K562 (cell line): ENCODE data around the gene BPNT1. TPM values are rescaled to one million over a fixed set of nuclear protein-coding genes. Genes with fewer than 3 reads are reported as not detected.

Experiments used
- CBX2 ChIP-seq: fragments of 200-600 bp; sonication (generic); IDR thresholded peaks from one replicate; pipeline ENCODE4 v1.6.1; 2012; ENCODE audit warnings: mild to moderate bottlenecking, low read length, inconsistent platforms; ENCODE audit not compliant: insufficient read depth, poor library complexity, severe bottlenecking
- ESRRA ChIP-seq: fragments of 450-650 bp; IDR thresholded peaks from 2 replicates; pipeline ENCODE4 v1.6.1; 2014; ENCODE audit warnings: low read depth, mild to moderate bottlenecking, moderate library complexity, borderline replicate concordance
- GATAD2A ChIP-seq: fragments of 450-650 bp; IDR thresholded peaks from 2 replicates; pipeline ENCODE4 v1.6.1; 2017
- HES1 ChIP-seq: fragments of 450-650 bp; IDR thresholded peaks from 2 replicates; pipeline ENCODE4 v1.6.1; 2016; ENCODE audit warnings: low read depth, mild to moderate bottlenecking, moderate library complexity
- HLTF ChIP-seq: fragments of 450-650 bp; IDR thresholded peaks from 2 replicates; pipeline ENCODE4 v1.6.1; 2016
- HNRNPLL ChIP-seq: fragments of 200-400 bp; formaldehyde crosslinking; IDR thresholded peaks from 2 replicates; pipeline ENCODE4 v1.6.1; 2017; ENCODE audit warnings: low read length, low read depth, mild to moderate bottlenecking; ENCODE audit not compliant: poor library complexity, severe bottlenecking
- NFIC ChIP-seq: fragments of 450-650 bp; IDR thresholded peaks from 2 replicates; pipeline ENCODE4 v1.6.1; 2017; ENCODE audit warnings: mild to moderate bottlenecking, inconsistent platforms
- RB1 ChIP-seq: fragments of 450-650 bp; IDR thresholded peaks from 2 replicates; pipeline ENCODE4 v1.6.1; 2017; ENCODE audit warnings: low read depth, mild to moderate bottlenecking
- SMAD2 ChIP-seq: fragments of 150-350 bp; IDR thresholded peaks from 2 replicates; pipeline ENCODE4 v1.6.1; 2014; ENCODE audit warnings: low read depth, mild to moderate bottlenecking, low read length
- TAF1 ChIP-seq: IDR thresholded peaks from 2 replicates; pipeline ENCODE4 v1.6.1; 2011; ENCODE audit warnings: mild to moderate bottlenecking, low read length, moderate library complexity; ENCODE audit not compliant: insufficient read depth, control insufficient read depth, severe bottlenecking; ENCODE audit errors: extremely low read depth
- ZFP1 ChIP-seq: fragments of 450-650 bp; formaldehyde crosslinking; IDR thresholded peaks from 2 replicates; pipeline ENCODE4 v1.4.0; 2020; ENCODE audit warnings: mild to moderate bottlenecking, mixed read lengths
- ZFP36 ChIP-seq: fragments of 150-350 bp; IDR thresholded peaks from 2 replicates; pipeline ENCODE4 v1.6.1; 2018; ENCODE audit warnings: low read length, low read depth; ENCODE audit not compliant: partially characterized antibody
- ZNF165 ChIP-seq: fragments of 250-450 bp; sonication (Bioruptor Pico); IDR thresholded peaks from 2 replicates; pipeline ENCODE4 v1.4.0; 2020; ENCODE audit warnings: borderline replicate concordance
- ZNF592 ChIP-seq: fragments of 450-650 bp; IDR thresholded peaks from 2 replicates; pipeline ENCODE4 v1.6.1; 2017; ENCODE audit warnings: antibody characterized with exemption, mild to moderate bottlenecking
- polyA plus RNA-seq, 8 experiments: library from polyadenylated mRNA; depleted of rRNA in 4 of 8; stranded (reverse) in 5 of 8; unstranded in 3 of 8; fragments of >200 nt; fragmentation: Nextera tagmentation in 2 of 8; fragmentation: Illumina TruSeq in 1 of 8; extraction: Ambion mirVana in 2 of 8; extraction: Trizol in 1 of 8; gene quantifications; 2 replicates each; pipeline versions ENCODE4 v1.2.1 to v1.2.3, GENCODE V29; 2011 to 2014; ENCODE audit warnings: inconsistent platforms in 1 of 8, missing spikeins in 1 of 8
- total RNA-seq, 7 experiments: library from RNA; depleted of rRNA in 6 of 7; stranded (reverse); fragments of >200 nt in 6 of 7; fragmentation: Illumina TruSeq in 2 of 7; extraction: Trizol in 2 of 7; gene quantifications; 2 replicates each; pipeline versions ENCODE4 v1.2.1 to v1.2.3, GENCODE V29; 2011 to 2021; ENCODE audit warnings: low replicate concordance in 1 of 7
- TF ChIP-seq, protein P1 (sequence below): fragments of 250-450 bp; sonication (Bioruptor Pico); IDR thresholded peaks from 2 replicates; pipeline ENCODE4 v1.5.0; 2020; ENCODE audit warnings: mild to moderate bottlenecking, borderline replicate concordance
- TF ChIP-seq, protein P2 (sequence below), 2 experiments: fragments of 450-650 bp in 1 of 2; sonication (generic) in 1 of 2; formaldehyde crosslinking in 1 of 2; IDR thresholded peaks in 1 of 2; conservative IDR thresholded peaks in 1 of 2; 2 replicates each; pipeline versions ENCODE4 v1.6.1 to v1.8.1; 2016 to 2023; ENCODE audit warnings: mild to moderate bottlenecking in 2 of 2, moderate library complexity in 2 of 2, inconsistent platforms in 1 of 2, missing genetic modification reagents in 1 of 2
- TF ChIP-seq, protein P3 (sequence below): fragments of 250-450 bp; sonication (Bioruptor Pico); IDR thresholded peaks from 2 replicates; pipeline ENCODE4 v1.5.0; 2021
- TF ChIP-seq, protein P4 (sequence below): sonication (generic); formaldehyde crosslinking; IDR thresholded peaks from 2 replicates; pipeline ENCODE4 v1.8.1; 2022; ENCODE audit warnings: missing genetic modification reagents

The BPNT1 gene
- total and polyA plus RNA-seq, 9 of the 15 experiments (the other 6 are each of a cell fraction or from before 2014, with no cell fraction given), result 30.2 to 73.8 (median 40.5) TPM

DNA sequence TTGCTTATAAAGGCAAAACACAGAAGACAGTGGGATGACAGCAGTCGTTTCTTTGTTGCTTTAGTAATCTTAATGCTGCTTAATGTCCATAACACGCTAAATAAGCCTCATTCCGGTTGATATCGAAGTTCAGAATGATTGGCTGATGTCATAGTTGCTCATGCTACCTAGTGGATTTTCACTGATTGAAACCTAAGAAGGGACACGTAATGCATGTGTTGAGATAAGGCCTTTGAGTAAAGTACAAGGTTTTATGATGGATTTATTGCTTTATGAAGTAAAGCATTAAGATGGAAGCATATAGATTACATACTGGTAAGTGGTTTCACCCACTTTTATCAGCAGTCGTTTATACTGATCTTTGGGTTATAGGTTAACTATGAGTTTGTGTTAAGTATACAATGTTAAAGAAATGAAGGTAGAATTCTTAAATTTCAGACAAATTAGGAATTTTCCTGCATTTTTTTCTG is 29.5 kb upstream of the BPNT1 start (continued):
- TF ChIP-seq ESRRA, result no peak
- TF ChIP-seq, protein P1, sequence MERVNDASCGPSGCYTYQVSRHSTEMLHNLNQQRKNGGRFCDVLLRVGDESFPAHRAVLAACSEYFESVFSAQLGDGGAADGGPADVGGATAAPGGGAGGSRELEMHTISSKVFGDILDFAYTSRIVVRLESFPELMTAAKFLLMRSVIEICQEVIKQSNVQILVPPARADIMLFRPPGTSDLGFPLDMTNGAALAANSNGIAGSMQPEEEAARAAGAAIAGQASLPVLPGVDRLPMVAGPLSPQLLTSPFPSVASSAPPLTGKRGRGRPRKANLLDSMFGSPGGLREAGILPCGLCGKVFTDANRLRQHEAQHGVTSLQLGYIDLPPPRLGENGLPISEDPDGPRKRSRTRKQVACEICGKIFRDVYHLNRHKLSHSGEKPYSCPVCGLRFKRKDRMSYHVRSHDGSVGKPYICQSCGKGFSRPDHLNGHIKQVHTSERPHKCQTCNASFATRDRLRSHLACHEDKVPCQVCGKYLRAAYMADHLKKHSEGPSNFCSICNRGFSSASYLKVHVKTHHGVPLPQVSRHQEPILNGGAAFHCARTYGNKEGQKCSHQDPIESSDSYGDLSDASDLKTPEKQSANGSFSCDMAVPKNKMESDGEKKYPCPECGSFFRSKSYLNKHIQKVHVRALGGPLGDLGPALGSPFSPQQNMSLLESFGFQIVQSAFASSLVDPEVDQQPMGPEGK (CRISPR knock-in tag), result no peak
- no peak for TF ChIP-seq RB1
- TF ChIP-seq ZNF165 (CRISPR knock-in tag), result no peak
- no peak for TF ChIP-seq ZNF592
- TF ChIP-seq, protein P2, sequence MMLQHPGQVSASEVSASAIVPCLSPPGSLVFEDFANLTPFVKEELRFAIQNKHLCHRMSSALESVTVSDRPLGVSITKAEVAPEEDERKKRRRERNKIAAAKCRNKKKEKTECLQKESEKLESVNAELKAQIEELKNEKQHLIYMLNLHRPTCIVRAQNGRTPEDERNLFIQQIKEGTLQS (IDR thresholded peaks at IDR 0.05), result peak; percentile 98
- TF ChIP-seq, protein P2 (CRISPR knock-in tag; conservative IDR thresholded peaks at IDR 0.05), result no peak
- no peak for TF ChIP-seq TAF1
- TF ChIP-seq, protein P3, sequence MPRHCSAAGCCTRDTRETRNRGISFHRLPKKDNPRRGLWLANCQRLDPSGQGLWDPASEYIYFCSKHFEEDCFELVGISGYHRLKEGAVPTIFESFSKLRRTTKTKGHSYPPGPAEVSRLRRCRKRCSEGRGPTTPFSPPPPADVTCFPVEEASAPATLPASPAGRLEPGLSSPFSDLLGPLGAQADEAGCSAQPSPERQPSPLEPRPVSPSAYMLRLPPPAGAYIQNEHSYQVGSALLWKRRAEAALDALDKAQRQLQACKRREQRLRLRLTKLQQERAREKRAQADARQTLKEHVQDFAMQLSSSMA (CRISPR knock-in tag), result no peak
- TF ChIP-seq ZFP1, result no peak
- 0 out of 2 replicates have a peak, but pooled peaks have one; percentile 26 for TF ChIP-seq HLTF
- TF ChIP-seq, protein P4, sequence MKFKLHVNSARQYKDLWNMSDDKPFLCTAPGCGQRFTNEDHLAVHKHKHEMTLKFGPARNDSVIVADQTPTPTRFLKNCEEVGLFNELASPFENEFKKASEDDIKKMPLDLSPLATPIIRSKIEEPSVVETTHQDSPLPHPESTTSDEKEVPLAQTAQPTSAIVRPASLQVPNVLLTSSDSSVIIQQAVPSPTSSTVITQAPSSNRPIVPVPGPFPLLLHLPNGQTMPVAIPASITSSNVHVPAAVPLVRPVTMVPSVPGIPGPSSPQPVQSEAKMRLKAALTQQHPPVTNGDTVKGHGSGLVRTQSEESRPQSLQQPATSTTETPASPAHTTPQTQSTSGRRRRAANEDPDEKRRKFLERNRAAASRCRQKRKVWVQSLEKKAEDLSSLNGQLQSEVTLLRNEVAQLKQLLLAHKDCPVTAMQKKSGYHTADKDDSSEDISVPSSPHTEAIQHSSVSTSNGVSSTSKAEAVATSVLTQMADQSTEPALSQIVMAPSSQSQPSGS (CRISPR knock-in tag), result no peak
- TF ChIP-seq ZFP36, result no peak
- no peak; the same call in 1 of the 2 replicates for TF ChIP-seq GATAD2A
- TF ChIP-seq HES1, result peak; percentile 94
- TF ChIP-seq HNRNPLL, result no peak
- no peak for TF ChIP-seq CBX2
- TF ChIP-seq SMAD2, result no peak
- TF ChIP-seq NFIC, result peak; percentile 52; the same call in 1 of the 2 replicates
